Skeletal muscle tissue (tissue), 4 donors: ENCODE results near the gene STOM. TPM values are rescaled to one million over a fixed set of nuclear protein-coding genes. Genes with fewer than 3 reads are reported as not detected.
"Not testable (repeated sequence)": the region's sequence is repeated elsewhere in the genome, so short reads cannot be mapped to it uniquely, and the experiment has no call there.

Experiments
- H3K27ac ChIP-seq: one replicate; pipeline ENCODE4 v1.7.0; 2013; ENCODE audit warnings: mild to moderate bottlenecking, low read depth, low read length, inconsistent platforms
- H3K27me3 ChIP-seq, 3 donors: one replicate each; pipeline ENCODE4 v1.7.0; 2013; ENCODE audit warnings: low read length in 3 of 3; ENCODE audit not compliant: control insufficient read depth in 3 of 3, insufficient read depth in 3 of 3
- H3K36me3 ChIP-seq, 3 donors: one replicate each; pipeline ENCODE4 v1.7.0; 2013; ENCODE audit warnings: low read length in 3 of 3; ENCODE audit not compliant: control insufficient read depth in 3 of 3, insufficient read depth in 3 of 3
- H3K4me1 ChIP-seq, 3 donors: one replicate each; pipeline ENCODE4 v1.7.0; 2013; ENCODE audit warnings: low read length in 3 of 3, mild to moderate bottlenecking in 3 of 3; ENCODE audit not compliant: control insufficient read depth in 3 of 3, insufficient read depth in 3 of 3
- H3K4me3 ChIP-seq, 3 donors: one replicate each; pipeline ENCODE4 v1.7.0; 2013; ENCODE audit warnings: low read length in 3 of 3
- H3K9ac ChIP-seq, 3 donors: one replicate each; pipeline ENCODE4 v1.7.0; 2013; ENCODE audit warnings: low read length in 3 of 3, mild to moderate bottlenecking in 3 of 3, moderate library complexity in 2 of 3, low read depth in 1 of 3
- H3K9me3 ChIP-seq, 3 donors: one replicate each; pipeline ENCODE4 v1.7.0; 2013; ENCODE audit warnings: low read length in 3 of 3; ENCODE audit not compliant: control insufficient read depth in 3 of 3
- total RNA-seq: library from RNA; depleted of rRNA; stranded (reverse); fragments of >200 nt; gene quantifications from one replicate; pipeline ENCODE4 v1.2.3, GENCODE V29; 2014
- donor health status: Osteomylitis.

Gene STOM
- 76.7 TPM for total RNA-seq

- Histone ChIP-seq H3K27me3 (no peaks in the 10 kb centered on the region), H3K4me3 (peak within 1 kb of the TSS; percentile 85 to 90 (median 90)), H3K36me3 (peaks cover 0 to 2% (median 1%) of the 10 kb centered on the region in 3 donors), H3K4me1 (peaks cover 24 to 51% (median 27%) of the 10 kb centered on the region in 3 donors), H3K27ac (peak within 1 kb of the TSS; percentile 98), H3K9ac (peak within 1 kb of the TSS; percentile 84 to 91 (median 89)), H3K9me3 (no peaks in the 10 kb centered on the region)
Observed at GRCh38 chr9:121369595-121370265, at the start of gene STOM. TSS of gene STOM (minus strand) at chr9:121370250. CDS start at chr9:121370187, 63 bp downstream.

GRCh38 chr9:121411993-121412392 lies 41.9 kb upstream of the STOM start:
- no peaks in the 10 kb centered on the region for H3K9me3 ChIP-seq
- no peak overlapping the region for H3K9ac ChIP-seq
- no peaks in the 10 kb centered on the region for H3K27me3 ChIP-seq
- H3K4me3 ChIP-seq, result no peak overlapping the region
- no peaks in the 10 kb centered on the region for H3K36me3 ChIP-seq
- no peaks in the 10 kb centered on the region for H3K4me1 ChIP-seq
- no peak overlapping the region for H3K27ac ChIP-seq

GRCh38 chr9:121405899-121406298 lies 35.8 kb upstream of the STOM start:
- Histone ChIP-seq H3K27ac (no peak overlapping the region), H3K9ac (no peak overlapping the region), H3K9me3 (no peaks in the 10 kb centered on the region), H3K27me3 (no peaks in the 10 kb centered on the region), H3K4me1 (no peaks in the 10 kb centered on the region), H3K4me3 (no peak overlapping the region), H3K36me3 (no peaks in the 10 kb centered on the region)

GRCh38 chr9:121404906-121405305 lies 34.9 kb upstream of the STOM start:
- no peaks in the 10 kb centered on the region for H3K9me3 ChIP-seq
- no peaks in the 10 kb centered on the region for H3K4me1 ChIP-seq
- no peak overlapping the region for H3K9ac ChIP-seq
- no peaks in the 10 kb centered on the region for H3K36me3 ChIP-seq
- H3K27ac ChIP-seq, result no peak overlapping the region
- H3K27me3 ChIP-seq, result no peaks in the 10 kb centered on the region
- no peak overlapping the region for H3K4me3 ChIP-seq

- Histone ChIP-seq H3K36me3 (no peaks in the 10 kb centered on the region), H3K27ac (no peak overlapping the region), H3K9me3 (no peaks in the 10 kb centered on the region), H3K9ac (no peak overlapping the region), H3K27me3 (no peaks in the 10 kb centered on the region), H3K4me1 (no peaks in the 10 kb centered on the region), H3K4me3 (no peak overlapping the region)
Observed at GRCh38 chr9:121399883-121400607, 30.0 kb upstream of the STOM start.

GRCh38 chr9:121399126-121399882 lies 29.3 kb upstream of the STOM start:
- Histone ChIP-seq H3K9me3 (no peaks in the 10 kb centered on the region), H3K27ac (no peak overlapping the region), H3K36me3 (no peaks in the 10 kb centered on the region), H3K4me3 (no peak overlapping the region), H3K4me1 (no peaks in the 10 kb centered on the region), H3K27me3 (no peaks in the 10 kb centered on the region), H3K9ac (no peak overlapping the region)

- Histone ChIP-seq H3K36me3 (no peaks in the 10 kb centered on the region), H3K4me1 (no peaks in the 10 kb centered on the region), H3K9me3 (no peaks in the 10 kb centered on the region), H3K9ac (no peak overlapping the region), H3K27ac (no peak overlapping the region), H3K4me3 (no peak overlapping the region), H3K27me3 (no peaks in the 10 kb centered on the region)
Observed at GRCh38 chr9:121398374-121398773, 28.3 kb upstream of the STOM start.

GRCh38 chr9:121397277-121397676 lies 27.2 kb upstream of the STOM start:
- not testable (repeated sequence) for H3K9me3 ChIP-seq, H3K27me3 ChIP-seq, H3K4me3 ChIP-seq, H3K4me1 ChIP-seq, H3K9ac ChIP-seq, H3K27ac ChIP-seq, H3K36me3 ChIP-seq

- Histone ChIP-seq H3K9ac (no peak overlapping the region), H3K27me3 (no peaks in the 10 kb centered on the region), H3K4me3 (no peak overlapping the region), H3K36me3 (no peaks in the 10 kb centered on the region), H3K27ac (no peak overlapping the region), H3K9me3 (no peaks in the 10 kb centered on the region), H3K4me1 (no peaks in the 10 kb centered on the region)
Observed at GRCh38 chr9:121395558-121395957, 25.5 kb upstream of the STOM start.

- Histone ChIP-seq H3K9me3 (no peaks in the 10 kb centered on the region), H3K27ac (no peak overlapping the region), H3K4me3 (no peak overlapping the region), H3K4me1 (no peaks in the 10 kb centered on the region), H3K27me3 (no peaks in the 10 kb centered on the region), H3K36me3 (no peaks in the 10 kb centered on the region), H3K9ac (no peak overlapping the region)
Observed at GRCh38 chr9:121394292-121394691, 24.2 kb upstream of the STOM start.
